IMR-90 (cell line): ENCODE measurements around the gene TENT5C. TPM values are rescaled to one million over a fixed set of nuclear protein-coding genes. Genes with fewer than 3 reads are reported as not detected.
A peak's percentile ranks its signal among the peaks of the same experiment; 100 is the strongest.

Experiments
- ATAC-seq: fragments of 200-7000 bp; cut with Tn5 transposase; 2 replicates; pipeline ENCODE4 v1.9.1; 2020; ENCODE audit warnings: low read depth, mild to moderate bottlenecking, moderate library complexity
- BruUV-seq: library from RNA; stranded (reverse); fragments of 400-500 nt; replicated peaks from 2 replicates; lab custom pipeline; 2021; lab: Mats Ljungman, UMichigan
- CTCF ChIA-PET: fragments of 300-600 bp; formaldehyde crosslinking; extraction: SDS; loops from one replicate; lab custom pipeline; 2021; ENCODE audit warnings: antibody characterized with exemption; lab: Yijun Ruan, JAX
- POLR2A ChIA-PET: fragments of 300-600 bp; sonication (Branson Sonifier 250); formaldehyde crosslinking; loops from one replicate; lab custom pipeline; 2022; ENCODE audit warnings: antibody characterized with exemption; ENCODE audit not compliant: unreplicated experiment; lab: Charles Lee
- DNase-seq: peaks from one replicate; pipeline ENCODE4 v3.0.0; 2013
- H2AFZ ChIP-seq: replicated peaks from 2 replicates; pipeline ENCODE3; 2013; ENCODE audit warnings: low read length, mild to moderate bottlenecking; ENCODE audit not compliant: poor library complexity
- H2AK5ac ChIP-seq: 2 replicates; pipeline ENCODE4 v1.6.1; 2013; ENCODE audit warnings: low read depth, low read length, inconsistent platforms
- H2AK9ac ChIP-seq: replicated peaks from 2 replicates; pipeline ENCODE3; 2013; ENCODE audit warnings: mild to moderate bottlenecking, low read depth, low read length, moderate library complexity; ENCODE audit not compliant: poor library complexity
- H2BK120ac ChIP-seq: 2 replicates; pipeline ENCODE4 v1.6.1; 2013; ENCODE audit warnings: low read depth, low read length, inconsistent platforms
- H2BK15ac ChIP-seq: 3 replicates; pipeline ENCODE4 v1.6.1; 2013; ENCODE audit warnings: low read depth, low read length, inconsistent platforms
- H2BK20ac ChIP-seq: 2 replicates; pipeline ENCODE4 v1.6.1; 2013; ENCODE audit warnings: low read depth, mild to moderate bottlenecking, inconsistent platforms, low read length, moderate library complexity
- H2BK5ac ChIP-seq: 2 replicates; pipeline ENCODE4 v1.6.1; 2013; ENCODE audit warnings: mild to moderate bottlenecking, low read depth, low read length, inconsistent platforms; ENCODE audit not compliant: poor library complexity, severe bottlenecking
- H3K14ac ChIP-seq: replicated peaks from 2 replicates; pipeline ENCODE4 v1.6.1; 2013; ENCODE audit warnings: low read depth, low read length, inconsistent platforms
- H3K18ac ChIP-seq: 2 replicates; pipeline ENCODE4 v1.6.1; 2013; ENCODE audit warnings: low read depth, low read length, control low read depth
- H3K23ac ChIP-seq: 2 replicates; pipeline ENCODE4 v1.6.1; 2013; ENCODE audit warnings: low read depth, low read length, inconsistent platforms
- H3K27ac ChIP-seq: 2 replicates; pipeline ENCODE4 v1.5.1; 2013; ENCODE audit warnings: mild to moderate bottlenecking, control low read depth, low read length; ENCODE audit not compliant: insufficient read depth
- H3K27me3 ChIP-seq: 2 replicates; pipeline ENCODE4 v1.6.1; 2013; ENCODE audit warnings: low read length; ENCODE audit not compliant: control insufficient read depth, insufficient read depth
- H3K36me3 ChIP-seq: 2 replicates; pipeline ENCODE4 v1.6.1; 2013; ENCODE audit warnings: low read length, mixed read lengths; ENCODE audit not compliant: control insufficient read depth, insufficient read depth
- H3K4ac ChIP-seq: 2 replicates; pipeline ENCODE4 v1.6.1; 2013; ENCODE audit warnings: low read depth, low read length, inconsistent platforms
- H3K4me1 ChIP-seq: 2 replicates; pipeline ENCODE4 v1.6.1; 2013; ENCODE audit warnings: low read length, mixed read lengths; ENCODE audit not compliant: control insufficient read depth, insufficient read depth
- H3K4me2 ChIP-seq: 2 replicates; pipeline ENCODE4 v1.6.1; 2013; ENCODE audit warnings: low read depth, mild to moderate bottlenecking, control low read depth, low read length, moderate library complexity
- H3K4me3 ChIP-seq: 2 replicates; pipeline ENCODE4 v1.5.1; 2013; ENCODE audit warnings: low read depth, mild to moderate bottlenecking, control low read depth, low read length, moderate library complexity; ENCODE audit not compliant: insufficient read depth
- H3K56ac ChIP-seq: 2 replicates; pipeline ENCODE4 v1.6.1; 2013; ENCODE audit warnings: low read length, inconsistent platforms; ENCODE audit not compliant: insufficient read depth; ENCODE audit errors: extremely low read depth
- H3K79me1 ChIP-seq, 2 experiments: 2 replicates each; pipeline ENCODE4 v1.6.1; 2013; ENCODE audit warnings: low read length in 2 of 2, inconsistent platforms in 1 of 2, low read depth in 1 of 2
- H3K9ac ChIP-seq: 2 replicates; pipeline ENCODE4 v1.6.1; 2013; ENCODE audit warnings: low read depth, low read length, control low read depth
- H3K9me1 ChIP-seq: 2 replicates; pipeline ENCODE4 v1.6.1; 2013; ENCODE audit warnings: low read length, inconsistent platforms; ENCODE audit not compliant: insufficient read depth
- H3K9me3 ChIP-seq: 2 replicates; pipeline ENCODE4 v1.6.1; 2013; ENCODE audit warnings: low read length; ENCODE audit not compliant: control insufficient read depth, insufficient read depth
- H4K20me1 ChIP-seq: 2 replicates; pipeline ENCODE4 v1.6.1; 2013; ENCODE audit warnings: low read length, inconsistent platforms; ENCODE audit not compliant: insufficient read depth
- H4K5ac ChIP-seq: 2 replicates; pipeline ENCODE4 v1.6.1; 2013; ENCODE audit warnings: mild to moderate bottlenecking, low read depth, low read length, control low read depth
- H4K8ac ChIP-seq, 2 experiments: 2 replicates each; pipeline ENCODE4 v1.6.1; 2013; ENCODE audit warnings: low read depth in 2 of 2, low read length in 2 of 2, control low read depth in 1 of 2, inconsistent platforms in 1 of 2
- H4K91ac ChIP-seq: 2 replicates; pipeline ENCODE4 v1.6.1; 2013; ENCODE audit warnings: low read depth, low read length, inconsistent platforms; ENCODE audit not compliant: insufficient read depth
- BHLHE40 ChIP-seq: fragments of 150-350 bp; IDR thresholded peaks from 2 replicates; pipeline ENCODE4 v1.6.1; 2016; ENCODE audit warnings: mild to moderate bottlenecking, low read depth, low read length
- CEBPB ChIP-seq: IDR thresholded peaks from 2 replicates; pipeline ENCODE4 v1.6.1; 2012; ENCODE audit warnings: low read depth, low read length, improper control_type of control experiment
- FOS ChIP-seq: fragments of 150-350 bp; IDR thresholded peaks from 2 replicates; pipeline ENCODE4 v1.6.1; 2016; ENCODE audit warnings: low read depth, low read length
- MAFK ChIP-seq: IDR thresholded peaks from 2 replicates; pipeline ENCODE4 v1.6.1; 2012; ENCODE audit warnings: low read depth, low read length, improper control_type of control experiment
- MAZ ChIP-seq: IDR thresholded peaks from 2 replicates; pipeline ENCODE4 v1.6.1; 2012; ENCODE audit warnings: low read depth, mild to moderate bottlenecking, low read length, improper control_type of control experiment, moderate library complexity, borderline replicate concordance
- MXI1 ChIP-seq: IDR thresholded peaks from 2 replicates; pipeline ENCODE4 v1.6.1; 2012; ENCODE audit warnings: low read depth, mild to moderate bottlenecking, low read length, moderate library complexity, borderline replicate concordance
- NFE2L2 ChIP-seq: fragments of 150-350 bp; IDR thresholded peaks from 2 replicates; pipeline ENCODE4 v1.6.1; 2016; ENCODE audit warnings: low read depth, mild to moderate bottlenecking, low read length
- POLR2A ChIP-seq: IDR thresholded peaks from 2 replicates; pipeline ENCODE4 v1.6.1; 2012; ENCODE audit warnings: mild to moderate bottlenecking, low read depth, low read length
- RAD21 ChIP-seq: IDR thresholded peaks from 2 replicates; pipeline ENCODE4 v1.6.1; 2012; ENCODE audit warnings: low read length, improper control_type of control experiment
- RCOR1 ChIP-seq: IDR thresholded peaks from 2 replicates; pipeline ENCODE4 v1.6.1; 2012; ENCODE audit warnings: mild to moderate bottlenecking, low read length, improper control_type of control experiment; ENCODE audit not compliant: insufficient replicate concordance
- RFX5 ChIP-seq: IDR thresholded peaks from 2 replicates; pipeline ENCODE4 v1.8.0; 2012; ENCODE audit warnings: low read depth, mild to moderate bottlenecking, low read length, moderate library complexity
- SMC3 ChIP-seq: fragments of 150-350 bp; IDR thresholded peaks from 2 replicates; pipeline ENCODE4 v1.6.1; 2016; ENCODE audit warnings: low read depth, mild to moderate bottlenecking, antibody characterized with exemption, low read length, moderate library complexity
- WGBS, 2 experiments: methylation state at CpG; one replicate each; pipeline versions ENCODE4 v1.1.5 to v1.1.7; 2013; ENCODE audit warnings: missing lambda C conversion rate in 2 of 2; ENCODE audit not compliant: insufficient read length in 1 of 2; ENCODE audit errors: extremely low coverage in 2 of 2; 5-methylcytosine and 5-hydroxymethylcytosine counted together
- dilution Hi-C: fragments of 300-500 bp; cut with HindIII; formaldehyde crosslinking; loops from one replicate; pipeline ENCODE4 v1.14.3; 2018; ENCODE audit warnings: low sequenced_read_pairs; ENCODE audit not compliant: unreplicated experiment
- in situ Hi-C: fragments of 300-500 bp; cut with MboI; formaldehyde crosslinking; loops from 3 replicates; pipeline ENCODE4 v1.14.3; 2019; ENCODE audit warnings: low sequenced_read_pairs, inconsistent platforms, mixed read lengths
- intact Hi-C: fragments of 100-400 bp; cut with micrococcal nuclease; formaldehyde crosslinking; loops from 2 replicates; pipeline ENCODE4 v1.10.0; 2022
- polyA plus RNA-seq, 3 experiments: library from polyadenylated mRNA; depleted of rRNA; stranded (reverse); fragments of >200 nt; gene quantifications; 2 replicates each; pipeline ENCODE4 v1.2.3, GENCODE V29; 2012; ENCODE audit warnings: low replicate concordance in 1 of 3
- total RNA-seq: library from RNA; depleted of rRNA; stranded (reverse); fragments of >200 nt; gene quantifications from 2 replicates; pipeline ENCODE4 v1.2.3, GENCODE V29; 2012
- TF ChIP-seq, protein P1 (sequence below): fragments of 150-350 bp; IDR thresholded peaks from 2 replicates; pipeline ENCODE4 v1.6.1; 2017; ENCODE audit warnings: mild to moderate bottlenecking, antibody characterized with exemption, low read length, low read depth
- TF ChIP-seq, protein P2 (sequence below): conservative IDR thresholded peaks from 2 replicates; pipeline ENCODE4 v1.5.1; 2012; ENCODE audit warnings: mild to moderate bottlenecking, low read depth, low read length, improper control_type of control experiment

Gene TENT5C
- total and polyA plus RNA-seq, 2 of the 4 experiments (the other 2 are of a cell fraction): 1.5 to 4.1 TPM

GRCh38 chr1:117659550-117660270, 53.9 kb downstream of the TENT5C start:
- in situ Hi-C loops: no loop called here
- Histone ChIP-seq H3K9me3 (no peaks in the 10 kb centered on the region), H3K27me3 (no peaks in the 10 kb centered on the region), H4K20me1 (no peaks in the 10 kb centered on the region), H3K4me3 (no peak overlapping the region), H3K23ac (0 out of 2 replicates have a peak overlapping the region, but pooled peaks have one; percentile 26), H3K4me2 (peak overlapping the region; percentile 53), H3K79me1 (no peaks in the 10 kb centered on the region), H2BK5ac (no peak overlapping the region), H3K27ac (no peak overlapping the region), H2BK120ac (no peak overlapping the region), H4K8ac (no peak overlapping the region), H2AK5ac (no peak overlapping the region), H2BK20ac (no peak overlapping the region), H3K4ac (no peak overlapping the region), H3K18ac (no peak overlapping the region), H3K9ac (no peak overlapping the region), H3K14ac (0 out of 2 replicates have a peak overlapping the region, but pooled peaks have one; percentile 35), H3K4me1 (peaks cover 10% of the 10 kb centered on the region), H3K56ac (no peak overlapping the region), H3K9me1 (peaks cover 5% of the 10 kb centered on the region; the same call in 1 of the 2 replicates), H4K91ac (no peak overlapping the region; the same call in 1 of the 2 replicates), H2AK9ac (no peak overlapping the region), H4K5ac (no peak overlapping the region), H3K36me3 (no peaks in the 10 kb centered on the region), H2AFZ (peak overlapping the region; percentile 0), H2BK15ac (no peak overlapping the region)
- no peak for ATAC-seq
- no TSS peak for BruUV-seq
- ChIA-PET CTCF (no interaction called here), POLR2A (no interaction called here)
- 20% methylated on average over 1 of the region's 6 CpGs; no CpG with 5 or more reads in 1 of the 2 experiments for WGBS, 2 experiments
- intact Hi-C loops: no loop called here
- no peak for DNase-seq
- TF ChIP-seq MAFK (no peak), MAZ (no peak), BHLHE40 (no peak), NFE2L2 (no peak), RFX5 (no peak), RAD21 (no peak), MXI1 (no peak), FOS (no peak), RCOR1 (no peak), SMC3 (no peak), POLR2A (no peak), CEBPB (no peak)
- TF ChIP-seq, protein P1, sequence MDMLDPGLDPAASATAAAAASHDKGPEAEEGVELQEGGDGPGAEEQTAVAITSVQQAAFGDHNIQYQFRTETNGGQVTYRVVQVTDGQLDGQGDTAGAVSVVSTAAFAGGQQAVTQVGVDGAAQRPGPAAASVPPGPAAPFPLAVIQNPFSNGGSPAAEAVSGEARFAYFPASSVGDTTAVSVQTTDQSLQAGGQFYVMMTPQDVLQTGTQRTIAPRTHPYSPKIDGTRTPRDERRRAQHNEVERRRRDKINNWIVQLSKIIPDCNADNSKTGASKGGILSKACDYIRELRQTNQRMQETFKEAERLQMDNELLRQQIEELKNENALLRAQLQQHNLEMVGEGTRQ: no peak
- TF ChIP-seq, protein P2, sequence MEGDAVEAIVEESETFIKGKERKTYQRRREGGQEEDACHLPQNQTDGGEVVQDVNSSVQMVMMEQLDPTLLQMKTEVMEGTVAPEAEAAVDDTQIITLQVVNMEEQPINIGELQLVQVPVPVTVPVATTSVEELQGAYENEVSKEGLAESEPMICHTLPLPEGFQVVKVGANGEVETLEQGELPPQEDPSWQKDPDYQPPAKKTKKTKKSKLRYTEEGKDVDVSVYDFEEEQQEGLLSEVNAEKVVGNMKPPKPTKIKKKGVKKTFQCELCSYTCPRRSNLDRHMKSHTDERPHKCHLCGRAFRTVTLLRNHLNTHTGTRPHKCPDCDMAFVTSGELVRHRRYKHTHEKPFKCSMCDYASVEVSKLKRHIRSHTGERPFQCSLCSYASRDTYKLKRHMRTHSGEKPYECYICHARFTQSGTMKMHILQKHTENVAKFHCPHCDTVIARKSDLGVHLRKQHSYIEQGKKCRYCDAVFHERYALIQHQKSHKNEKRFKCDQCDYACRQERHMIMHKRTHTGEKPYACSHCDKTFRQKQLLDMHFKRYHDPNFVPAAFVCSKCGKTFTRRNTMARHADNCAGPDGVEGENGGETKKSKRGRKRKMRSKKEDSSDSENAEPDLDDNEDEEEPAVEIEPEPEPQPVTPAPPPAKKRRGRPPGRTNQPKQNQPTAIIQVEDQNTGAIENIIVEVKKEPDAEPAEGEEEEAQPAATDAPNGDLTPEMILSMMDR: no peak
- dilution Hi-C loops: no loop called here
